ENCODE results near the gene HES6.

- TF ChIP-seq KDM5A (IDR thresholded peaks at IDR 0.05; ENCODE audit: low read length) (no peak), TCF12 (IDR thresholded peaks at IDR 0.05; ENCODE audit: low read depth, low read length) (no peak), POLR2AphosphoS5 (IDR thresholded peaks at IDR 0.05; ENCODE audit: low read depth, low read length) (no peak), GABPA (IDR thresholded peaks at IDR 0.05; ENCODE audit: borderline replicate concordance, insufficient read depth, low read length) (no peak), ZNF274 (IDR thresholded peaks at IDR 0.05; ENCODE audit: borderline replicate concordance, extremely low read depth, low read length) (no peak), ATF3 (IDR thresholded peaks at IDR 0.05; ENCODE audit: insufficient read depth, low read depth, low read length) (no peak), CHD2 (IDR thresholded peaks at IDR 0.05; ENCODE audit: low read length) (no peak), BCL11A (IDR thresholded peaks at IDR 0.05; ENCODE audit: low read depth in 2 of 2, low read length in 2 of 2) (no peak)
Measured at GRCh38 chr2:238190445-238190844, 49.4 kb downstream of the HES6 start.
